Activated CD4-positive, CD25-positive, alpha-beta regulatory T cell treated with anti-CD3 and anti-CD28 coated beads, Interleukin-2, amount 50 U/mL, for 24 hours (primary cell): ENCODE data around the gene EHMT1.
"Not testable (repeated sequence)": the region's sequence is repeated elsewhere in the genome, so short reads cannot be mapped to it uniquely, and the experiment has no call there.

Experiments used
- ATAC-seq, 2 donors: fragments of 150-1000 bp; cut with Tn5 transposase; one replicate each; pipeline ENCODE4 v1.10.0; 2021; ENCODE audit warnings: mild to moderate bottlenecking in 1 of 2, moderate library complexity in 1 of 2

EHMT1 gene

DNA sequence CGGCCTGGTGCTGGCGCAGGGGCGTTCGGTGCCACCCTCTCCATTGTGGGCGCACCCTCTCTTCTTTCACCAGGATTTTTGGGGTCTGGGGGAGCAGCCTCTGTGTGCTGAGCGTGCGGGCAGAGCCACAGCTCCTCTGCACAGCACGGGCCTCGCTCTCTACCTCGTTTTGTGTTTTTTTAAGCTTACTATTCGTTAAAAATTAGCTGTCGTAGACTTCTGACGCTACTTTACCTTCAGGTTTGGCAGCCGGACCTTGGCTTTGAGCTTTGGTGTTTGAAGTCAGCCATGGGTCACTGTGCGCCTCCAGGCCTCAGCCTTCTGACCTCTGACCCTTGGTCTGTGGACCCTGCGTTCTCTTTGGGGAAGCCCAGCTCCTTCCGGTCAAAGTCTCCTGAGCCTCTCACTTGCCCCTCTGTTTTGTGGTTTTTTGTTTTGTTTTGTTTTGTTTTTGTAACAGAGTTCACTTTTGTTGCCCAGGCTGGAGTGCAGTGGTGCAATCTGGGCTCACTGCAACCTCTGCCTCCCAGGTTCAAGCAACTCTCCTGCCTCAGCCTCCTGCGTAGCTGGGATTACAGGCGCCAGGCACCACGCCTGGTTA, 170.6 kb downstream of the EHMT1 start:
- no peak for ATAC-seq

DNA sequence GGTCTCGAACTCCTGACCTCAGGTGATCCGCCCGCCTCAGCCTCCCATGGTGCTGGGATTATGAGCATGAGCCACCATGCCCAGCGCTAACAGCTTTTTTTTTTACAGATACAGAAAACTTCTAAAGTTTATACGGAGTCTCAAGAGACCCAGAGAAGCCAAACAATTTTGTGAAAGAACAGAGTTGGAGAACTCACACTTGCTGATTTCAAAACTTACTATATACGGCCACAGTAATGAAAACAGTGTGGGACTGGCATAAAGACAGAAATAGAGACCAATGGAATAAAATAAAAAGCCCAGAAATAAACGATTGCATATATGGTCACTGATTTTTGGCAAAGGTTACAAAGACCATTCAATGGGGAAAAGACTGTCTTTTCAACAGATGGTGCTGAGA, 173.1 kb downstream of the EHMT1 start:
- ATAC-seq, result no peak

DNA sequence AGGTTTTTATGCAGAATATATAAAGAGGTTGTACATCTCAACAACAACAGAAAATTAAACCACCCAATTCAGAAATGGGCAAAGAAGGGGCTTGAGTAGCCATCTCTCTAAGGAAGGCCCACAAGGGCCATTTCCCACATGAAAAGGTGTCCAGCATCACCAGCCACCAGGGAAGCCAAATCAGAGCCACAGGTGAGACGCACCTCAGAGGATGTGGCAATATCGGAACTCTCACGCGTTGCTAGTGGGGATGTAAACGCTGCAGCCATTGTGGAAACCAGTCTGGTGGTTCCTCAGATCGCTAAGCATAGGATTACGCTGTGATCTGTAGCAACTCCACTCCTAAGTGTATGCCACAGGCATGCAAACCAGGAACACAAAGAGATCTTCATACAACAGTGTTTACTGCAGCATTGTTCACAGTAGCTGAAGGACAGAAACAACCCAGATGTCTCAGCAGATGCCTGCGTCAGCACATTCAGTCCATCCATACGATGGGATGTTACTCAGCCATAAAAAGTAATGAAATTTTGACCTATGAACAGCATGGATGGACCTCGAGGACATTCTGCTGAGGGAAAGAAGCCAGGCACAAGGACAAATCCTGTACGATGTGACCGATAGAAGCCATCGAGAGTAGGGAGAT, 174.5 kb downstream of the EHMT1 start:
- ATAC-seq, result no peak

DNA sequence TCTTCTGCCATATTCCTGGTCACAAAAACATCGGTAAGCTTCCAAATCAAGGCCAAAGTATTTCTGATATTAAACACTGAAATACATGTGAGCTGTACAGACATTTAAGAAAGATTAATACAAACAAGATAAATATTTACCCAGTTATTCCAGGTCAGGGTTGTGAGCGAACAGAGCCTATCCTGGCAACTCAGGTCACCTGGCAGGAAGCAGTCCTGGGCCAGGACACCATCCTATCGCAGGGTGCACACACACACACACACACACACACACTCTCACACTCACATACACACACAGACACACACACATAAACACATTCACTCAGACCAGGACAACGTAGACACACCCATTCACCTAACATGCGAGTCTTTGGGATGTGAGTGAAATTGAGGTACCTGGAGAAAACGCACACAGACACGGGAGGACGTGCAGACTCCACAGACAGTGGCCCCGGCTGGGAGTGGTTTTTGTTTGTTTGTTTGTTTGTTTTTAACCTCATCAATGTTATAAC, 176.4 kb downstream of the EHMT1 start:
- ATAC-seq, result no peak

DNA sequence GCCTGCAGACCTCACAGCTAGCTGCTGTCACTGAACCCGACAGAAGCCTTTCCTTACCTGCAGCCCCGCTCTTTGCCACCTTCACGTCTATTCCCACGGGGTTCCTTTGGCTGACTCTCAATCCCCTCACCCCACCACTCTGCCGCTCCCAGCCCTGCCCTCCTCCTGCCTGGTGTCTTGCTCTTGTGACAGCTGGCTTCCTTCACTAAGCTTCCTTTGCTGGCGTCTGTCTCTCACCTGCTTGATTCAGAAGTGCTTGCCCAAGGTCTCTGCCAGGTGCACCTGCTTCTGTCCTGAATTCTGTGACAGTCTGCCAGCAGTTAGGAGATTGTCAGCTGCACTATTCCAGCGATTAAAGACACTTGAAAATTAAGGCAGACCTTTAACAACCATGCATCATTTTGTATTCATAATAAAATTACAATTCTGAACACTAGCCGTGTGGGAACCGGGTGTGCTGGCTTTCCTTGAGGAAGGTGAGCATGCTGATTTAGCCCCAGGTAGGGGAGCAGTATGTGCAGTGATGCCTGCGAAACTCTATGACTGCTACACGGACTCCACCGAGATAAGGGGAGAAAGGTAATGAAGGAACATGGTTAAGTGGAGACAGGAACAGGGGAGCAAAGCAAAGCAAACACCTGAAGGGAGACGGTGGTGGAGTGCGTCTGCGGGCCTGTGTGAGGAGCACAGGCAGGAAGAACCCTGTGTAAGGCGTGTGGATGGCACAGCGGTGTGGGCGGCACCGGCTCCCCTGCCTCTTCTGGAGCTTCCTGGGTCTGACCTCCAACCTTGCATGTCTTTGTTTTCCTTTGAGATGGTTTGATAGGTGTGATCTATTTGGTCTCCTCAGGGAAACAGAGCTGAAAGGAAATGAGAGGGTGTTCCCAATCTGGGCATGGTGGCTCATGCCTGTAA, 178.7 kb downstream of the EHMT1 start:
- no peak for ATAC-seq

DNA sequence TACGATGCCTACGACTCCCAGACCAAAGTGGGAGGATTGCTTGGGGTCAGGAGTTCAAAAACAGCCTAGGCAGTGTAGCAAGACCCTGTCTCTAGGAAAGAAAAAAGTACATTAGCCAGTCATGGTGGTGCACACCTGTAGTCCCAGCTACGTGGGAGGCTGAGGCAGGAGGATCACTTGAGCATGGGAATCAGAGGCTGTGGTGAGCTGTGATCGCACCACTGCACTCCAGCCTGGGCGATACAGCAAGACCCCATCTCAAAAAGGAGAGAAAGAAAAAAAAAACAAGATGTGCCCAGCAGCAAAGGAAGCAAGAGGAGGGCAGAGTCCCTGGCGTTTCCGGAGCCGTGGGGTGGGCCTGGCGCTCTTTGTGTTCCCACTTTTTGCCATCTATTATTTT, 179.3 kb downstream of the EHMT1 start:
- no peak for ATAC-seq

DNA sequence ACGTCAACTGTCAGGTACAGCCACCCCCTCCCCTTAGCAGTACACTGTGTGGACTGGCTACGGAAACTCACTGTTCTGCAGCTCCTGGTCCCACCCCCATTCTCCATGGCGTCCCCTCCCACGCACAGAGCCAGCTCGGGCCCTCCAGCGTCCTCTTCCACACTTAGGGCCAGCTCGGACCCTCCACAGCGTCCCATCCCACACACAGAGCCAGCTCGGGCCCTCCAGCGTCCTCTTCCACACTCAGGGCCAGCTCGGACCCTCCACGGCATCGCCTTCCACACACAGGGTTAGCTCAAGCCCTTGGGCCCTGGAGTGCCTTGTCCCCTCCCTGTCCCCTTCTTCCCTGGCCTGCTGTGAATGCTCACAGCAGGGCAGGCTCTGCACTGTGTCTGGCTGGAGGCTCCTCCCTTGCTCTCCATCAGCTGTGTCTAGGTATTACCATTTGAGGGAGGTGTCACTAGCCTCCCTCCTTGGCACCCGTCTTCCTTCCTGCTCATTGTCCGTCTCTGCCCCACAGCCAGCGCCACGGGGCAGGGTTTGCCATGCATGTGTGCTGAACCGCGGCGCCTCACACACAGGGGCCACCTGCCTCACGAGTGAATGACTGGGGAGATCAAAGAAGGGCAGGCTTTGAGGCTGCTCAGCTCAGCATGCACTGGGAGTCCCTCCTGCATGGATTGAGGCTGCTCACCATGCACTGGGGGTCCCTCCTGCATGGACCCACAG, 180.3 kb downstream of the EHMT1 start:
- ATAC-seq, result no peak

DNA sequence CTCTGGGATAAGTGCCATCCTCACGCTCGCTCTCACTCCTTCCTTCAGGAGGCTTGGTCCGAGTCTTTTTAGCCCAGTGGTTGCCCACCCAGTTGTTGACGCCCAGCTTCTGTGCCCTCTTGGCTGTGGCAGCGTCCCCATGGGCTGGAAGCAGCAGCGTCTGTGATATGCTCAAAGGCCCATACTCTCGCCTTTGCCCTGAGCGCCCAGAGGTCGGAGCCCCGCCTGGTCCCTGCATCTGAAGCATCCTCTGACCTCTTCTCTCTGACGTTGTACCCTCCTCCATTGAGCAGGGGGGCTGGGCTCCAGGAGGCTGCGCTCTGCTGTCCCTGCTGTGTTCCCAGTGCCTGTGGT, 180.8 kb downstream of the EHMT1 start:
- no peak for ATAC-seq

DNA sequence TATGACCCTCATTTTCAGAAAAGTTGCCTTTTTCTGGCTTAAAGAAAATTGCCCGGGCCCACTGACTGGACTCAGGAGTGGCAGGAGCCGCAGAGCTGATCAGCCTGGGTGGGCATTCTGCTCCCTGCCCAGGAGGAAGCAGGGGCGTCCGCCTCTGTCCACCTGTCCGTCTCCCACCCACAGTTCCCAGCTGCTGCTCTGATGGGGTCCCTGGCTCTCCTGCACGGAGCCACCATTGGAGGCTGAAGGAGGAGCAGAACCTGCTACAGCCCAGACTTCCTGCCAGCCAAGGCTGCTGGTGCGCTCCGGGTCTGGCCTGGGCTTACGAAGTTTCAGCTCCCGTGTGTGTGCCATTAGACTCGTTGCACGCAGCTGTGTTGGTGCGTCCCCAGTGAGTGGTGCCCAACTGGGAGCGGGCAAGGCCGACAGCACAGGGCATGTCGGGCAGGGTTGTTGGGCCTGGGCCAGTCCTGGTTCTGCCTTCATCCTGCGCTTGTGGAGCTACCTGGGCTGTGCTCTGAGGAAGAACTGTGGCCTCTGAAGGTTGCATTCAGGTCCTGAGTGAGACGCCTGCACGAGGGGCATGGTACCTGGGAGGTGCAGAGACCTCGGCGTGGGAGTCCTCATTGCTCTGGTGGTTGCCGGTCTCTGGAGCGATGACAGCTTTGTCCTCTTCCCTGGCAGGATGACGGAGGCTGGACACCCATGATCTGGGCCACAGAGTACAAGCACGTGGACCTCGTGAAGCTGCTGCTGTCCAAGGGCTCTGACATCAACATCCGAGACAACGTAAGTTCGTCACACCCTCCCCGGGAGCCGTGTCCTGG, 181.6 kb downstream of the EHMT1 start:
- ATAC-seq, result no peak

DNA sequence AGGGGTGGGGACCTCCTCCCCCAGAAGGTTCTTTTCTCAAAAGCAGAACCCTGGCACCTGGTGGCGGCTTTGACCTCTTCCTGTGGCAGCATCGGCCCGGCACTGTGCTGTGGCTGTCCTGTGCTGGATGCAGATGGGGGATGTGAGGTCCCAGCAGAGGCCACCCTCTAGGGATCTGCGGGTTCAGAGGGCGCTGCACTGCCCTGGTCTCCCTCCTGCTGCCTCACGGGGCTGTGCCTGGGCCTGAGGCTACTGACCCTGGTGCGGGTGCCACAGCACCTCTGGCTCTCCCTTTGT, 182.2 kb downstream of the EHMT1 start:
- no peak for ATAC-seq

DNA sequence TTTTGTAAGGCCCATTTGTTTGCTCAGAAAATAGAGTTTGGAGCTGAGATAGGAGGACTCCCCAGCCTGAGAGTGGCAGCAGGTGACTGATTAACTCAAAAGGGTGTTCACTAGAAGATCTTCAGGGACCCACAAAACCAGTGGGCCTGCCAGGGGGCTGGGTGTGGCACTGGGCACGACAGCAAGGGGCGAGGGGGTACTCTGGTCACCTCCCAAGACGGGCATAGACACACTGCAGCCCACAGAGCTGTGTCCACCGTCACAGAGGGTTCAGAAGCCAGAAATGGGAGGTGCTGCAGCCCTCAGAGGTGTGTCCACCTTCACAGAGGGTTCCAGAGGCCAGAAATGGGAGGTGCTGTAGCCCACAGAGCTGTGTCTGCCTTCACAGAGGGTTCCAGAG, 183.2 kb downstream of the EHMT1 start:
- ATAC-seq, result no peak

DNA sequence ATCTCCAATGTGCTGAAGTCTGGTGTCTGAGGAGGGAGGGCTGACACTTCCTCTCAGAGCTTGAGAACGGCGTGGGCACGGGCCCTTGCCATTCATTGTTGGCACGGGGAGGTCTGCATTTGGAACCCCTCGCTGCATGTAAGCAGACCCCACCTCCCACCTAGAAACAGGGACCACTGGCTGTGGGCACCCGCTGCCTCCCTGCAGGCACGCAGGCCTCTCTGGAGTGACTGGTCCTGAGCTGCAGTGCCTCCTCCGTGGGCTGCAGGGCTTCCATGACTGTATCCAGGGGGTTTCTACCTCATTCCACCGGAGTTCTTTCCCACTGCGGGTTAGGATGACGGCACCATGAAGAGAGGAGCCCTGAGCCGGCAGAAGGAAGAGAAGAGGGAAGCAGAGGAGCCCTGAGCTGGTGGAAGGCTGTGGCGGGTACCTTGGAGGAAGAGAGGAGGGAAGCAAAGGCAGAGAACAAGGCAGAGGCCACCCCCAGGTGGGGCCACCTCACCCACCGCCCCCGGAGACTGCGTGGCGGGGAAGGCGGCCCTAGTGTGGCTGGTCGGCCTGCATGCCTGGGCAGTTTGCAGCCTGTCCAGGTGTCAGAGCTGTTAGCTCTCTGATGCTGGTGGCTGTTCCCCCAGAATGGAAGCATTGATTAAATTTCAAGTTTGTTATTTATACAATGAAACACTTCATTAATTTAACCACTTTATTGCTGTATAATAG, 183.9 kb downstream of the EHMT1 start:
- ATAC-seq, result no peak

DNA sequence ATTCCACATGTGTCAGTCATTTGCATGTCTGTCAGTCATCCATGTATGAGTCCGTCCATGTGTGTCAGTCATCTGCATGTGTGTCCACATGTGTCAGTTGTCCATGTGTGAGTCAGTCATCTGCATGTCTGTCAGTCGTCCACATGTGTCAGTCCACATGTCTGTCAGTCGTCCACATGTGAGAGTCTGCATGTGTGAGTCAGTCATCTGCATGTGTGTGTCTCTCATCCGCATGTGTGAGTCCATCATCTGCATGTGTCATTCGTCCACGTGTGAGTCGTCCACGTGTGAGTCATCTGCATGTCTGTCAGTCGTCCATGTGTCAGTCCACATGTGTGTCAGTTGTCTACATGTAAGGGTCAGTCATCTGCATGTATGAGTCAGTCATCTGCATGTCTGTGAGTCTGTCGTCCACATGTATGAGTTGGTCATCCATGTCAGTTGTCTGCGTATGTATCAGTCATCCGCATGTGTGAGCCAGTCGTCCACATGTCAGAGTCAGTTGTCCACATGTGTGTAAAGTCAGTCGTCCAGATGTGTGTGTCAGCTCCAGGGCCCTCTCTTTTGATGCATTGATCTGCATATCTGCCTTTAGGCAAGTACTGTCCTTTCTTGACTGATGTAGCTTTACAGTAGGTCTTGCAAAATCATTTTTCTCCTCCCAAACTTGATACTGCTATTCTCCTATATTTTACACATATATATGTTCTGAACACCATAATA, 186.3 kb downstream of the EHMT1 start:
- ATAC-seq, result peak; percentile 32 to 51

DNA sequence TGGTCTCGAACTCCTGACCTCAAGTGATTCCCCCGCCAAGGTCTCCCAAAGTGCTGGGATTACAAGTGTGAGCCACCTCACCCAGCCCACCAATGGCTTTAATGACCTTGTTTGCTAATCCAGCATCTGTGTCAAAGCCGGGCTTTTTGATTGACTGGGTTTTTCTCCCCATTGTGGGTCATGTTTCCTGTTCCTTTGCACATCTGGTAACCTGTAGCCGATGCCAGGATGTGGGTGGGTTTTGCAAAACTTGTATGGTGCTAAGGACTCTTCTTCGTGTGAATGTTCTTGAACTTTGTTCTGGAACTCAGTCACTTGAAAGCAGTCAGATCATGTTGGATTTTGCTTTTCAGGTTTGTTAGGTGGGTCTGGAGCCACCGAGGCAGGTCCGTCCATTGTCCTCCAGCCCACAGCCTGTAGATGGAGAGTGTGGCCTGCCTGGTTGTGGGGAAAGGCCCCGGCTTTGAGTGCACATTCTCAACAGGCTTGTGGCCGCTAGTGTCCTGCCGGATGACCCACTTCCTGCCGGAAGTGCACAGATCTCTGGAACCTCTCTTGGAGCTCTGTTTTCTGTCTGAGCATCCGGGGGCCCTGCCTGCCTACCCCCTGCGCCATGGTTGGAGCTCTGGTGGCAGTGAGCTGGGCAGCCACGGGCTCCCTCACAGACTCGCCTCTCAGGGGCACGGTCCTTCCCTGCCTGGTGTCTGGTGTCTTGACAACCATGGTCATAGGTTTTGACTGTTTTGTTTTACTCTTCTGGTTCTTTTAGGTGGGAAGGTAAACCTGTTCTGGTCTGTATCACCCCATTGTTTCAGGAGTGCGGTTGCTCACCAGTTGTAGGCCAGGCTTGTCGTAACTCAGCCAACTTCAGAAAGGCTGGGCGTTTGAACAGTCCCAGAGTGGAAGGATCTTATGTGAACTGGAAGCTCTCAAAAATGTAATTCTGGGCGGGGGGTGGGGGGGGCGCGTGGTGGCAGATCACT, 189.2 kb downstream of the EHMT1 start:
- no peak for ATAC-seq

DNA sequence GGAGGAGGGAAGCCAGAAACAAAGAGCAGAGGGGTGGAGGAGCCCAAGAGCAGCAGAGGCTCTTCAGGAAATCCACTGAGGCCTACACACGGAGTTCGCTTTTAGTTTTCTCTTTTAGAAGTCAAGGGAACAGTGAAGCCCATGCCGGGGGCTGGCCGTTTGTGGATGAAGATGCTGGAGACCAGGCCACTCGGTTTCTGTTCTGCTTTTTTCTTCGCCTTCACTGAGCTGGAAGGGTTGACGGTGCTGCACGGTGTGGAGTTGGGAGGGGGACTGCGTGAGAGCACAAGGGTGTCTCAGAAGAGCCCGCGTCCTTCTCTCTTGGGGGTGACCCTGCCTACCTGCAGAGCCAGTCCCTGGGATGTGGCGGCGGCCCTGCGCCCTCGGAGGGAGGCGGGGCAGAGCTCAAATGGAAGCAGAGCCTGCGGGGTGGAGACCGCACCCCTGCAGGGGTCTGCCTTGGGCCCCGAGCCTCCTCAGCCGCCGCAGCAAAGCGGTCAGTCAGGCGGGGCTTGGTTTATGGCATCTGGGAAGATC, 190.3 kb downstream of the EHMT1 start:
- no peak for ATAC-seq

DNA sequence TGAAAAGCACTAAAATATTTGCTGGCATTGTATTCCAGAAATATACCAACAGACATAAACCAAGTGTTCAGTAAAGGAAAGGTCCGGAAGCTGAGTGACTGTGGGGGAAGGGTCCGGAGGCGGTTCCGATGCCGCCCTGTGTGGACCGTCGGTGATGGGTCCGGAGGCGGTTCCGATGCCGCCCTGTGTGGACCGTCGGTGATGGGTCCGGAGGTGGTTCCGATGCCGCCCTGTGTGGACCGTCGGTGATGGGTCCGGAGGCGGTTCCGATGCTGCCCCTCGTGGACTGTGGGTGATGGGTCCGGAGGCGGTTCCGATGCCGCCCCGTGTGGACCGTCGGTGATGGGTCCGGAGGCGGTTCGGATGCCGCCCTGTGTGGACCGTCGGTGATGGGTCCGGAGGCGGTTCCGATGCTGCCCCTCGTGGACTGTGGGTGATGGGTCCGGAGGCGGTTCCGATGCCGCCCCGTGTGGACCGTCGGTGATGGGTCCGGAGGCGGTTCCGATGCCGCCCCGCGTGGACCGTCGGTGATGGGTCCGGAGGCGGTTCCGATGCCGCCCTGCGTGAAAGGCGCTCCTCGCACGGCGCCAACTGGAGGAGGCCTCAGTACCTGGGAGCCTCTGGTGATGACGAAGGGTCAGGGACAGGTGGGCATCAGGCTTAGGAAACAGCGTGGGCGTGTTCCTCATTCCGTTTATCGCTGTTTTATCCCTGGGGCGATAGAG, 191.1 kb downstream of the EHMT1 start:
- not testable (repeated sequence) for ATAC-seq

DNA sequence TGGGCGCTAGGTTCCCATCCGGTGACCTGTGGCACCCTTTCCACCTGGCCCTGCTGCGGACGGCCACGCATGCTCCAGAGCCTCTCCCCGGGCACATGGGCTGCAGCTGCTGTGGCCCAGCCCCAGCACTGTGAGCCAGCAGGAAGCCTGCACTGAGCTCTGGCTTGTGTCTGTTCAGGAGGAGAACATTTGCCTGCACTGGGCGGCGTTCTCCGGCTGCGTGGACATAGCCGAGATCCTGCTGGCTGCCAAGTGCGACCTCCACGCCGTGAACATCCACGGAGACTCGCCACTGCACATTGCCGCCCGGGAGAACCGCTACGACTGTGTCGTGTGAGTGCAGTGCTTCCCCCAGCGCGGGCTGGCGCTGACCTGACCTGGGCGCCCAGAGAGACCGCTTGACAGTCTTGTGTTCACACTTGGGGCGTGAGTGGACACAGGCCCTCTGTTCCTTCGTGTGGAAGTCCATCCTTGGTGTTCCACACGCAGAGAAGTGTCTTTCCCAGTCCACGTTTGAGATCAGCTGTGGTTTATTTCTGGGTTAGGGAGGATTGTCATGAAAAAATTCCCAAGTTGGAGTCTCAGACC, 192.6 kb downstream of the EHMT1 start:
- ATAC-seq, result no peak

DNA sequence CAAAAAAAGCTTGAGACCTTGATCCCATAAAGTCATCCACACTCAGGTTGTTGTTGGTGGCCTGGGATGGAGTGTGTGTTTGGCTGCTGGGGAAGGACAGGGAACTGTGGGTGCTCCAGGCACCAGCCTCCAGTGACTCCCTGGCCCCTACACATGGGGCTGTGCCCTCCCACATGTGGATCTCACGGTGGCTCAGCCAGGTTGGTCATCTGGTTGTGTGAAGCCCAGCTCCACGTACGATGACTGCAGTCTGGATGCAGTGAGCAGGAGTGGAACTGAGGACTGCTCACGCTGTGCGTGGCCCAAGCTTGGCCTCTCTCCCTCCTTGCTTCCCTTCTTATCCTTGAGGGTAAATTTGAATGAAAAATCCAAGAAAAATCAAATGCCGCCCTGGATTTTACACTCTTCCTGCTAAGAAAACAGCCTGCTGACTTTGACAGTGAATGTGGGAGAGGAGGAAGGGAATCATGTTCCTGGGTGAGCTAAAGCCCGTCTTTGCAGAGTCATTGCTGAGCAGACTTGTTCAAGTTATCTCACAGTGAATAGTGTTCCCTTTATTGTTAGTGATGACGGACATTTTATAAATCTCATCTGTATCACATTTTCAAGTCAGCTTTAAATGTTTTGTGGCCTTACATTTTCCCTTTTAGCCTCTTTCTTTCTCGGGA, 193.7 kb downstream of the EHMT1 start:
- no peak for ATAC-seq
